H1 (cell line): ENCODE results near the gene C12orf75. TPM values are rescaled to one million over a fixed set of nuclear protein-coding genes. Genes with fewer than 3 reads are reported as not detected.
"Not testable (repeated sequence)": the region's sequence is repeated elsewhere in the genome, so short reads cannot be mapped to it uniquely, and the experiment has no call there.

Experiments used
- CTCF ChIA-PET: fragments of 300-600 bp; sonication (Branson Sonifier 250); formaldehyde crosslinking; loops from one replicate; lab custom pipeline; 2021; ENCODE audit not compliant: partially characterized antibody; lab: Charles Lee
- POLR2A ChIA-PET: fragments of 300-600 bp; sonication (Branson Sonifier 250); formaldehyde crosslinking; loops from one replicate; lab custom pipeline; 2021; ENCODE audit warnings: inconsistent platforms; ENCODE audit not compliant: partially characterized antibody; lab: Charles Lee
- DNase-seq, 2 experiments: peaks; one replicate each; pipeline versions ENCODE4 v3.0.0 to v3.0.0-alpha.2; 2010 to 2022; ENCODE audit warnings: low spot score in 2 of 2, low read depth in 1 of 2, mixed read lengths in 1 of 2
- FAIRE-seq: peaks from 2 replicates; lab custom pipeline; 2011; peaks lifted over from hg19 to GRCh38; lab: Jason Lieb, UNC
- H2AFZ ChIP-seq: 2 replicates; pipeline ENCODE4 v1.8.1; 2012; ENCODE audit warnings: low read length, inconsistent platforms
- H2AK5ac ChIP-seq: 2 replicates; pipeline ENCODE4 v1.6.1; 2013; ENCODE audit warnings: low read depth, low read length
- H2BK120ac ChIP-seq: replicated peaks from 2 replicates; pipeline ENCODE3; 2013; ENCODE audit warnings: low read depth, low read length, inconsistent platforms
- H2BK12ac ChIP-seq: 2 replicates; pipeline ENCODE4 v1.6.1; 2013; ENCODE audit warnings: low read depth, low read length
- H2BK15ac ChIP-seq: 2 replicates; pipeline ENCODE4 v1.6.1; 2013; ENCODE audit warnings: low read length
- H2BK20ac ChIP-seq: 2 replicates; pipeline ENCODE4 v1.6.1; 2013; ENCODE audit warnings: low read length
- H2BK5ac ChIP-seq: 2 replicates; pipeline ENCODE4 v1.6.1; 2013; ENCODE audit warnings: low read depth, low read length
- H3K14ac ChIP-seq: 2 replicates; pipeline ENCODE4 v1.6.1; 2013; ENCODE audit warnings: inconsistent platforms; ENCODE audit not compliant: insufficient read length
- H3K18ac ChIP-seq: 2 replicates; pipeline ENCODE4 v1.6.1; 2013; ENCODE audit warnings: low read length; ENCODE audit errors: extremely low read depth
- H3K23ac ChIP-seq: 2 replicates; pipeline ENCODE4 v1.6.1; 2013; ENCODE audit warnings: inconsistent platforms; ENCODE audit not compliant: insufficient read length
- H3K23me2 ChIP-seq: 2 replicates; pipeline ENCODE4 v1.6.1; 2013; ENCODE audit warnings: low read depth, low read length
- H3K27ac ChIP-seq: 2 replicates; pipeline ENCODE4 v1.6.1; 2011; ENCODE audit warnings: low read depth, low read length, inconsistent platforms
- H3K27me3 ChIP-seq, 4 experiments: replicated peaks in 1 of 4; 1 replicate in 1 of 4; 2 replicates in 3 of 4; pipeline versions ENCODE4 v1.6.1 to v1.8.1; 2011 to 2013; ENCODE audit warnings: low read length in 3 of 4, mild to moderate bottlenecking in 3 of 4, inconsistent platforms in 2 of 4, mixed read lengths in 2 of 4, moderate library complexity in 1 of 4; ENCODE audit not compliant: control insufficient read depth in 3 of 4, insufficient read depth in 3 of 4; ENCODE audit errors: extremely low read depth in 1 of 4
- H3K36me3 ChIP-seq, 4 experiments: 2 replicates each; pipeline versions ENCODE4 v1.6.1 to v1.8.1; 2011 to 2013; ENCODE audit warnings: mild to moderate bottlenecking in 4 of 4, low read length in 3 of 4, moderate library complexity in 2 of 4, control low read depth in 1 of 4, inconsistent platforms in 1 of 4; ENCODE audit not compliant: insufficient read depth in 4 of 4, control insufficient read depth in 2 of 4
- H3K4ac ChIP-seq: replicated peaks from 2 replicates; pipeline ENCODE3; 2013; ENCODE audit warnings: low read length, low read depth, mixed read lengths, inconsistent platforms; ENCODE audit not compliant: insufficient read length
- H3K4me1 ChIP-seq, 4 experiments: replicated peaks in 1 of 4; 1 replicate in 1 of 4; 2 replicates in 3 of 4; pipeline versions ENCODE4 v1.6.1 to v1.8.1; 2011 to 2013; ENCODE audit warnings: low read length in 3 of 4, inconsistent platforms in 2 of 4, mixed read lengths in 1 of 4; ENCODE audit not compliant: insufficient read depth in 4 of 4, control insufficient read depth in 3 of 4
- H3K4me2 ChIP-seq, 2 experiments: 2 replicates each; pipeline versions ENCODE4 v1.6.1 to v1.8.1; 2011 to 2013; ENCODE audit warnings: low read depth in 2 of 2, low read length in 2 of 2, control low read depth in 1 of 2, inconsistent platforms in 1 of 2, mild to moderate bottlenecking in 1 of 2; ENCODE audit not compliant: insufficient read depth in 1 of 2
- H3K4me3 ChIP-seq, 4 experiments: fragments of 200-600, 300-600 bp in 1 of 4; sonication (generic), shearing (Covaris generic), sonication (Bioruptor Twin) in 1 of 4; 2 replicates each; pipeline versions ENCODE4 v1.5.1 to v1.8.1; 2011 to 2016; ENCODE audit warnings: low read length in 4 of 4, low read depth in 3 of 4, control low read depth in 2 of 4, inconsistent platforms in 2 of 4, mild to moderate bottlenecking in 2 of 4, mixed read lengths in 1 of 4, moderate library complexity in 1 of 4; ENCODE audit not compliant: insufficient read depth in 2 of 4; ENCODE audit errors: extremely low read depth in 1 of 4
- H3K56ac ChIP-seq: replicated peaks from 2 replicates; pipeline ENCODE3; 2013; ENCODE audit warnings: low read depth, mild to moderate bottlenecking, mixed read lengths, low read length, inconsistent platforms; ENCODE audit not compliant: insufficient read length
- H3K79me1 ChIP-seq: 2 replicates; pipeline ENCODE4 v1.6.1; 2013; ENCODE audit warnings: low read depth, low read length, control low read depth
- H3K79me2 ChIP-seq, 2 experiments: 2 replicates each; pipeline versions ENCODE4 v1.6.1 to v1.8.1; 2012 to 2013; ENCODE audit warnings: low read length in 2 of 2, mild to moderate bottlenecking in 2 of 2, inconsistent platforms in 1 of 2; ENCODE audit not compliant: insufficient read depth in 2 of 2, control insufficient read depth in 1 of 2
- H3K9ac ChIP-seq, 4 experiments: replicated peaks in 1 of 4; 1 replicate in 1 of 4; 2 replicates in 3 of 4; pipeline versions ENCODE4 v1.6.1 to v1.8.1; 2011 to 2013; ENCODE audit warnings: low read depth in 3 of 4, low read length in 3 of 4, control low read depth in 2 of 4, mild to moderate bottlenecking in 2 of 4, moderate library complexity in 2 of 4, inconsistent platforms in 1 of 4; ENCODE audit errors: extremely low read depth in 1 of 4
- H3K9me3 ChIP-seq, 2 experiments: 2 replicates each; pipeline versions ENCODE4 v1.6.1 to v1.8.1; 2012 to 2013; ENCODE audit warnings: mild to moderate bottlenecking in 2 of 2, moderate library complexity in 2 of 2, control low read depth in 1 of 2, inconsistent platforms in 1 of 2, low read depth in 1 of 2, low read length in 1 of 2, mixed read lengths in 1 of 2; ENCODE audit not compliant: insufficient read depth in 2 of 2
- H4K20me1 ChIP-seq, 2 experiments: replicated peaks in 1 of 2; 2 replicates each; pipeline versions ENCODE3 to v1.8.1; 2011 to 2013; ENCODE audit warnings: inconsistent platforms in 2 of 2, low read length in 2 of 2, mild to moderate bottlenecking in 1 of 2; ENCODE audit not compliant: insufficient read depth in 2 of 2, control insufficient read depth in 1 of 2
- H4K5ac ChIP-seq: 2 replicates; pipeline ENCODE4 v1.6.1; 2013; ENCODE audit warnings: low read length, low read depth, mixed read lengths, inconsistent platforms; ENCODE audit not compliant: insufficient read length
- H4K8ac ChIP-seq: 2 replicates; pipeline ENCODE4 v1.8.0; 2013; ENCODE audit warnings: mild to moderate bottlenecking, moderate library complexity, low read length, inconsistent platforms; ENCODE audit not compliant: insufficient read depth; ENCODE audit errors: extremely low read depth
- H4K91ac ChIP-seq: replicated peaks from 2 replicates; pipeline ENCODE3; 2013; ENCODE audit warnings: low read length, mixed read lengths, inconsistent platforms; ENCODE audit not compliant: insufficient read length
- WGBS, 2 experiments: shearing (Covaris generic) in 1 of 2; methylation state at CpG; one replicate each; pipeline versions ENCODE4 v1.1.6 to v1.1.7; 2013 to 2015; ENCODE audit warnings: low lambda C conversion rate in 2 of 2, mixed read lengths in 2 of 2, inconsistent platforms in 1 of 2, low coverage in 1 of 2, missing lambda C conversion rate in 1 of 2; ENCODE audit not compliant: insufficient replicate concordance in 2 of 2, insufficient coverage in 1 of 2, insufficient read length in 1 of 2; ENCODE audit errors: extremely low coverage in 1 of 2, missing lambda C conversion rate in 1 of 2; 5-methylcytosine and 5-hydroxymethylcytosine counted together
- polyA plus RNA-seq, 7 experiments: library from polyadenylated mRNA; depleted of rRNA in 3 of 7; stranded (reverse) in 5 of 7; unstranded in 2 of 7; fragments of >200 nt in 5 of 7; fragments of 200-250 nt in 2 of 7; gene quantifications; 1 replicate in 5 of 7; 2 replicates in 1 of 7; 4 replicates in 1 of 7; pipeline versions ENCODE4 v1.2.1 to v1.2.3, GENCODE V29; 2011 to 2013; ENCODE audit warnings: missing spikeins in 2 of 7, mixed read lengths in 2 of 7
- total RNA-seq: library from RNA; stranded (reverse); fragmentation: NEBNext Ultra II Directional; extraction: Animal tissue kit (Norgen Biotek cat#: 25700); gene quantifications from 2 replicates; pipeline ENCODE4 v1.2.1, GENCODE V29; 2021

Gene C12orf75
- total and polyA plus RNA-seq, 2 of the 8 experiments (the other 6 are each of a cell fraction or from before 2014, with no cell fraction given) = 26.4 to 41.2 TPM

DNA sequence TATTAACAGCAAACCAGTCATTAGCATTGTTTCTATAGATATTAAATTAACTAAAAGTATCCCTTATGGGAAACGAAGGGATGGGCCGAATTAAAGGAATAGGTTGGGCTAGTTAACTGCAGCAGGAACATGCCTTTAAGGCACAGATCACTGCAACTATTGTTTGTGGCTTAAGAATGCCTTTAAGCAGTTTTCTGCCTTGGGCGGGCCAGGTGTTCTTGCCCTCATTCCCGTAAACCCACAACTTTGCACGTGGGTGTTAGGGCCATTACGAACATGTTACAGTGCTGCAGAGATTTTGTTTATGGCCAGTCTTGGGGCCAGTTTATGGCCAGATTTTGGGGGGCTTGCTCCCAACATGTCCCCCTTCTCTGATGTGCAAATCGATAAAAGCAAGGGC lies 27.5 kb upstream of the C12orf75 start:
- H3K4me1 ChIP-seq, H3K4me2 ChIP-seq, H2AFZ ChIP-seq, FAIRE-seq, H3K23ac ChIP-seq, H3K79me2 ChIP-seq, H3K18ac ChIP-seq, DNase-seq, H2BK20ac ChIP-seq, H3K14ac ChIP-seq, H3K4me3 ChIP-seq, H4K8ac ChIP-seq, H2BK5ac ChIP-seq, H3K4ac ChIP-seq, H3K56ac ChIP-seq, H4K5ac ChIP-seq, H3K27ac ChIP-seq, H2BK12ac ChIP-seq, H3K9ac ChIP-seq, H3K36me3 ChIP-seq, H2BK120ac ChIP-seq, H4K20me1 ChIP-seq, H2AK5ac ChIP-seq, H2BK15ac ChIP-seq, H3K79me1 ChIP-seq, H3K27me3 ChIP-seq, H3K23me2 ChIP-seq, POLR2A ChIA-PET, CTCF ChIA-PET, H4K91ac ChIP-seq: not testable (repeated sequence)
- 97% methylated on average over 7 of the region's 7 CpGs; no CpG with 5 or more reads in 1 of the 2 experiments for WGBS, 2 experiments
- H3K9me3 ChIP-seq = peaks cover 8 to 18% of the 10 kb centered on the region in 2 experiments

DNA sequence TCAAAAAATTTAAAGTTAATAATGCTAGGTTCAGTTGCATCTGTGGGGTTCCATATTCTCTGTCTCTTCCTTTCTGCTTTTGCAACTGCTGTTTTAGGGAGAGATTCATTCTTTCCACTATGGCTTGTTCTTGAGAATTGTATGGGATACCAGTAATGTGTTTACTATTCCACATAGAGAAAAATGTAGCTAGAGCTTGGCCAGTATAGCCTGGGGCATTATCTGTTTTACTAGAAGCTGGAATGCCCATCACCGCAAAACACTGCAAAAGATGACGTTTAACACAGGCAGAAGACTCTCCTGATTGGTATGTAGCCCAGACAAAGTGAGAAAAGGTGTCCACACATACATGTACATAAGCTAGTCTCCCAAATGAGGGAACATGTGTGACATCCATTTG lies 25.9 kb upstream of the C12orf75 start:
- H3K23ac ChIP-seq, H3K23me2 ChIP-seq, H3K18ac ChIP-seq, H3K56ac ChIP-seq, H3K9ac ChIP-seq, H3K4me3 ChIP-seq, H2AFZ ChIP-seq, H3K79me2 ChIP-seq, H2BK15ac ChIP-seq, H2BK20ac ChIP-seq, H3K27ac ChIP-seq, H3K27me3 ChIP-seq, H3K4me2 ChIP-seq, FAIRE-seq, H3K4ac ChIP-seq, H3K79me1 ChIP-seq, H2AK5ac ChIP-seq, H2BK12ac ChIP-seq, H3K36me3 ChIP-seq, H2BK120ac ChIP-seq, H3K14ac ChIP-seq, H3K4me1 ChIP-seq, H2BK5ac ChIP-seq, H4K5ac ChIP-seq, H4K8ac ChIP-seq, H4K91ac ChIP-seq, DNase-seq, H4K20me1 ChIP-seq, POLR2A ChIA-PET: not testable (repeated sequence)
- CTCF ChIA-PET = interaction anchor here (1.3 kb wide), 2 partner anchors 16 to 80 kb away, joined by 3 read pairs; no protein-coding TSS in a partner anchor
- 81% methylated on average over 2 of the region's 2 CpGs; no CpG with 5 or more reads in 1 of the 2 experiments for WGBS, 2 experiments
- H3K9me3 ChIP-seq = peaks cover 6 to 11% of the 10 kb centered on the region in 2 experiments; a peak in 2 of 4 replicates
